GM10266 (cell line): ENCODE results near the gene ENTPD2.

Experiments used
- DNase-seq: peaks from one replicate; pipeline ENCODE4 v3.0.0; 2012; ENCODE audit errors: extremely low spot score
- TF ChIP-seq, protein P1 (sequence below): IDR thresholded peaks from 2 replicates; pipeline ENCODE4 v1.5.1; 2012; ENCODE audit warnings: mild to moderate bottlenecking, low read depth; ENCODE audit not compliant: control insufficient read depth, insufficient read depth; ENCODE audit errors: missing control alignments

The ENTPD2 gene

GRCh38 chr9:137058521-137059234 is 4.8 kb upstream of the ENTPD2 start:
- TF ChIP-seq, protein P1, sequence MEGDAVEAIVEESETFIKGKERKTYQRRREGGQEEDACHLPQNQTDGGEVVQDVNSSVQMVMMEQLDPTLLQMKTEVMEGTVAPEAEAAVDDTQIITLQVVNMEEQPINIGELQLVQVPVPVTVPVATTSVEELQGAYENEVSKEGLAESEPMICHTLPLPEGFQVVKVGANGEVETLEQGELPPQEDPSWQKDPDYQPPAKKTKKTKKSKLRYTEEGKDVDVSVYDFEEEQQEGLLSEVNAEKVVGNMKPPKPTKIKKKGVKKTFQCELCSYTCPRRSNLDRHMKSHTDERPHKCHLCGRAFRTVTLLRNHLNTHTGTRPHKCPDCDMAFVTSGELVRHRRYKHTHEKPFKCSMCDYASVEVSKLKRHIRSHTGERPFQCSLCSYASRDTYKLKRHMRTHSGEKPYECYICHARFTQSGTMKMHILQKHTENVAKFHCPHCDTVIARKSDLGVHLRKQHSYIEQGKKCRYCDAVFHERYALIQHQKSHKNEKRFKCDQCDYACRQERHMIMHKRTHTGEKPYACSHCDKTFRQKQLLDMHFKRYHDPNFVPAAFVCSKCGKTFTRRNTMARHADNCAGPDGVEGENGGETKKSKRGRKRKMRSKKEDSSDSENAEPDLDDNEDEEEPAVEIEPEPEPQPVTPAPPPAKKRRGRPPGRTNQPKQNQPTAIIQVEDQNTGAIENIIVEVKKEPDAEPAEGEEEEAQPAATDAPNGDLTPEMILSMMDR = no peak
- DNase-seq = no peak

GRCh38 chr9:137057545-137057944 is 3.7 kb upstream of the ENTPD2 start:
- TF ChIP-seq, protein P1 = no peak
- no peak for DNase-seq

DNA sequence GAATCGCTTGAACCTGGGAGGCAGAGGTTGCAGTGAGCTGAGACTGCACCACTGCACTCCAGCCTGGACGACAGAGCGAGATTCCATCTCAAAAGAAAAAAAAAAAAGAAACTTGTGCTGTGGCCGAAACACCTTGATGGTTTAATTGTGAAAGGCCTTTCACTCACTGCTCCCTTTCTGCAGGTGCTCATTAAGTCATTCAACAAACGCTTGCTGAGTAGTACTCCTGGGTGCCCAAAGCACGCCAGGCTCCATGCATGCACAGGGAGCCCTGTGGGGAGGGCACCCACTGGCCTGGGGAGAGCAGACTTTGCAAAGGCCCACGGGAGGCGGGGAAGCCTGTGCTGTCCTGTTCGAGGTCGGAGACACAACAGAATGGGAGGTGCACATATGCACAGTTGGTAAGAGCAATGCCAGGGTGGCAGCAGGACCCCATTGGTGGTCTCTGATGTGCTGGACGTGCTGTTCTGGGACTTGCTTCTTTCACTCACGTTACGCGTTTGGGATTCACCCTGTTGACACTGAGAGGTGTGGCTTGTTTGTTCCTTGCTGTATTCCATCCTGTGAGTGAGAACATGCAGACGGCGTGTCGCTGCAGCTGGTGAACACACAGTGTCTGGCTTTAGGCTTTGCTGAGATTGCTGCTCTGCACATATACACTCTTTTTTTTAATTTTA is 3.0 kb upstream of the ENTPD2 start:
- TF ChIP-seq, protein P1 = no peak
- DNase-seq = no peak

DNA sequence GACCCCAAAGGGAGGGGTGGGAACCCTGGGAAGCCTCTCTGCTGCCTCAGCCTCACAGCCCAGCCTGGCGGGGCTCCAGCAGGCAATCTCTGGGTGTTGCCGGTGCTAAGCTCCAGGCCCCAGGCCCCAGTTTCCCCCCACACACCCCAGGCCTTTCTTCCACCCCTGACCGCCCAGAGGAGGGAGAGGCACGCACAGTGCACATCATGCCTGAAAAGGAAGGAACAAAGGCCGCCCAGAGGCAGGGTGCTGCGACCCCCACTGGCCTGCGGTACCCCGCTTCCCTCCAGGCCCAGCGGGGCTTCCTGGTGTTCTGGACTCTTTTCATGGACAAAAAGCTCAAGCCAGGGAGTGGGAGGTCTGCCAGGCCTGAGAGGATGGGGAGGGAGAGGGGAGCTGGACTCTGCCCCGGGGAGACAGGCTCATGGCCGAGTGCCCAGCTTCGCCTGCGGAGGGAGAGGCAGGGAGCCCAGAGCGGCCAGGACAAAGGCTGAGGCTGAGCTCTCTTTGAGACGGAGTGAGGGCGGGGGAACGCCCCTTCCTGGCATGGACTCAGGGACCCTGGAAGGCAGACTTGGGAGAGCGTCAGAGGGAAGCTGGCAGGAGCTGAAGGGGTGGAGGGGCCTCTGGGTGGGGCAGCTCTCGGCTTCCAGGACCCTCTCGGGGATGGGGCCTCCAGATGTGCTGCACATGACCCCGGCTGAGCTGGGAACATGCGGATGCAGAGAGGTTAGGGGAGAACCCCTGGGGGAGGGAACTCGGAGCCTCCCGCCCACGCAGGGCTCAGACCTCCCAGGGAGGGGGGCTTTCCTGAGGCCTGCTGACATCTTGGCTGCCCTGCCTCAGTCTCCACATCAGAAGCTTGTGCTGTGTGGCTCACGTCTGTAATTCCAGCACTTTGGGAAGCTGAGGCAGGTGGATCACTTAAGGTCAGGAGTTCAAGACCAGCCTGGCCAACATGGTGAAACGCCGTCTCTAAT is 1.8 kb upstream of the ENTPD2 start:
- DNase-seq = no peak
- TF ChIP-seq, protein P1 = no peak

DNA sequence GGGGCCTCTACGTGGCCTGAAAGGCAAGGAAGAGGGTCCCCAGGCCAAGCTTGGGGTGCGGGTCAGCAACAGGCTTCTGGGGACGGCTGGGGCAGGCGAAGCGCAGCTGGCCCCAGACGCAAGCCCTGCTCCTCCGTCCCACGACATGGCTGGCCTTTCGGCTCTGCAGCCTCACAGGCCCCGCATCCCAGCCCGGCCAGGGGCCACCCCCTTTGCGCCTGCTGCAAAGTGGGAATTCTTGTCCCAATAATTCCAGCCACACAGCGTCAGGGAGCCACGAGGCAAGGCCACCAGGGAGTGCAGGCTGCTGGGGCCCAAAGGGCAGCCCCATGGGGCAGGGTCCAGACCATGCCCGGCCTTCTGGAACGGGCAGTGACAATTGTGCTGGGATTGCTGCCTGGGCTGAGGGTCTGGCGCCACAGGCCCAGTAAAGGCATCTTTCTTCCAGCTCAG is 1.1 kb upstream of the ENTPD2 start:
- TF ChIP-seq, protein P1 = no peak
- no peak for DNase-seq

- no peak for DNase-seq
- TF ChIP-seq, protein P1 = no peak
Observed at GRCh38 chr9:137052998-137053943, 590 bp downstream of the ENTPD2 start.
